Activated T-helper 1 cell treated with anti-CD3 and anti-CD28 coated beads, Interleukin-12 subunit alpha, Interleukin-12 subunit beta, Interleukin-2, Interleukin-4 antibody, amounts not matched to agents 30 ng/mL and 10 ng/mL and 1 ng/mL, durations not matched to agents 14 hours and 24 hours and 36 hours (primary cell): ENCODE data around the gene CDH13. TPM values are rescaled to one million over a fixed set of nuclear protein-coding genes. Genes with fewer than 3 reads are reported as not detected.

Experiments used
- DNase-seq: peaks from one replicate; pipeline ENCODE4 v3.0.0; 2021; ENCODE audit warnings: low spot score
- H3K27ac Mint-ChIP-seq: one replicate; pipeline ENCODE4 v1.8.0; 2021; ENCODE audit warnings: mild to moderate bottlenecking, mixed read lengths
- H3K27me3 Mint-ChIP-seq: one replicate; pipeline ENCODE4 v1.8.0; 2022; ENCODE audit warnings: mild to moderate bottlenecking, moderate library complexity, mixed read lengths; ENCODE audit not compliant: insufficient read depth
- H3K36me3 Mint-ChIP-seq: one replicate; pipeline ENCODE4 v1.8.0; 2021; ENCODE audit warnings: low read depth, mixed read lengths
- H3K4me1 Mint-ChIP-seq: one replicate; pipeline ENCODE4 v1.8.0; 2021; ENCODE audit warnings: low read depth, mixed read lengths
- H3K4me3 Mint-ChIP-seq: one replicate; pipeline ENCODE4 v1.8.0; 2021; ENCODE audit warnings: mild to moderate bottlenecking, moderate library complexity, mixed read lengths
- H3K9me3 Mint-ChIP-seq: one replicate; pipeline ENCODE4 v1.8.0; 2021; ENCODE audit warnings: mixed read lengths
- intact Hi-C: fragments of 100-400 bp; cut with micrococcal nuclease; formaldehyde crosslinking; loops from one replicate; pipeline ENCODE4 v1.15.1; 2024
- total RNA-seq: library from RNA; stranded (reverse); gene quantifications from 2 replicates; pipeline ENCODE4 v1.2.3, GENCODE V29; 2022

CDH13 gene
- total RNA-seq, 1 donor from 2014 or later = not detected

DNA sequence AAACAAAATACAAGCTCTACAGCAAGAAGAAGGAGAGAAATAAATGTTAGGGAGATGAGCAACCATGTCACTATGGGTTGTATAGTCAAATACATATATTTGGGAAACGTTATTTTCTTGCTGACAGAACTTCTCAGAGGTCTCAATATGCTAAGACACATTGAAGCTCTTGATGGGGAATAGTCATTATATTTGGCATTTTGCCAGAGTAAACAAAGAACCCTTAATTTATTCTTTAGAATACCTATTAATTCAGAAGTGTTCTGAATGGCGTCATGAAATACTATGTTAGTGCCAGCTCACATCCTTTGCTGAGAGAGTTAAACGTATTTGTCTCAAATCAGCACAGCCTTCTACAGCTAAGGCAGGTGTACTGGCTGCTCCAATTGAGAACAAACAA, 458.9 kb downstream of the CDH13 start:
- no peak overlapping the region for H3K27ac Mint-ChIP-seq
- H3K4me3 Mint-ChIP-seq = no peak overlapping the region
- intact Hi-C loops = no loop called here

DNA sequence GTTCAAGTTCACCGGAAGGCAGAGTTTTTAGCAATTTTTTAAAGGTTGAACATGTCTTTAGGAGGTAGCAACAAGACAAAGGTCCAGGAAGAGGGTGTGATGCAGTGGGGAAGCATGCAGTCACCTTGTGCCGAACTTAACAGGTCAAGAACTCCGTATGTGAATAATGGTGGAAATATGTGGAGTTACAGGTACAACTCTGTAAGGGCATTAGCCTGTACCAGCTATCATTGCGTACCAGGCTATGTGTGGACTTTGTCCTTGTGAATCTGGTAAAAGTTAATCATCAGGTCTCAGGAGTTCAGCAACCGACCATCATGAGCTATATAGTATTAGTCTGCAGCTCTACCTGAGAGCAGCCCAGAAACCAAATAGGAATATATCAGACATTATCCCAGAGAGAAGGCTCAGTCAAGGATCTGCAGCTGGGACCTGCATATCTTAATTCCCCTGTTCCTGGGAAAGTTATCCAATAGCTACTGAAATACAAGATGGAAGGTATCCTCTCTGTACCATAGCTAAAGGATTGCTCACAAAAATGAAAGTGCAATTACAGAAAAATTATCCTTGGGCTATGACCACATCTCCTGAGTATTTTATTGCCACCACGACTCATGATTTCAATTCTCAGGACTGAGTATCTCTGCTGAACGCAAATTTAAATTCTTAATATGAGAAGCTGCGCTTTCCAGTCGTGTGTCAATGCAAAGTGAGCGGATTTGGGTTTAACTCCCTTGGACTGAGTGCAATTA, 469.3 kb downstream of the CDH13 start:
- intact Hi-C loops = no loop called here
- H3K27me3 Mint-ChIP-seq = no peaks in the 10 kb centered on the region
- no peak overlapping the region for H3K27ac Mint-ChIP-seq
- no peak for DNase-seq
- H3K9me3 Mint-ChIP-seq = peaks cover 18% of the 10 kb centered on the region
- no peaks in the 10 kb centered on the region for H3K36me3 Mint-ChIP-seq
- no peak overlapping the region for H3K4me3 Mint-ChIP-seq
- no peaks in the 10 kb centered on the region for H3K4me1 Mint-ChIP-seq

More for the DNA sequence above, 458.9 kb downstream of the CDH13 start:
- Mint-ChIP-seq H3K4me1 (no peaks in the 10 kb centered on the region), H3K36me3 (no peaks in the 10 kb centered on the region), H3K9me3 (peaks cover 5% of the 10 kb centered on the region), H3K27me3 (no peaks in the 10 kb centered on the region)
- DNase-seq = no peak

DNA sequence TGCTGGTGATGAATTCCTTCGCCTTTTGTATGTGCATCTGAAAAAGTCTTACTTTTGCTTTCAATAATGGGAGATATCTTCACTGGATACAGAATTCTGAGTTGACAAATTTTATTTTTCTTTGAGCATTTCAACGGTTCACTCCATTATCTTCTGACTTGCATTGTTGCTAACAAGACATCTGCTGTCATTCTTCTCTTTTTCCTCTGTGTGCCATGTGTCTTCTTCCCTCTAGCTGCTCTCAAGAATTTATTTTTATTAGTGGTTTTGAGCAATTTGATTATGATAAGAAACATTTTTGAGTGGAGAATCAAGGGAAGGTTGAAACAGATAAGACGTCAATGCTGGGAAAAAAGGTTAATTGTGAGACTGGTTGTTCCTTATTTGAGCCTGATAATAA, 471.8 kb downstream of the CDH13 start:
- H3K4me3 Mint-ChIP-seq = no peak overlapping the region
- intact Hi-C loops = no loop called here
- no peaks in the 10 kb centered on the region for H3K27me3 Mint-ChIP-seq
- H3K36me3 Mint-ChIP-seq = no peaks in the 10 kb centered on the region
- no peak for DNase-seq
- H3K4me1 Mint-ChIP-seq = no peaks in the 10 kb centered on the region
- peaks cover 26% of the 10 kb centered on the region for H3K9me3 Mint-ChIP-seq
- no peak overlapping the region for H3K27ac Mint-ChIP-seq

DNA sequence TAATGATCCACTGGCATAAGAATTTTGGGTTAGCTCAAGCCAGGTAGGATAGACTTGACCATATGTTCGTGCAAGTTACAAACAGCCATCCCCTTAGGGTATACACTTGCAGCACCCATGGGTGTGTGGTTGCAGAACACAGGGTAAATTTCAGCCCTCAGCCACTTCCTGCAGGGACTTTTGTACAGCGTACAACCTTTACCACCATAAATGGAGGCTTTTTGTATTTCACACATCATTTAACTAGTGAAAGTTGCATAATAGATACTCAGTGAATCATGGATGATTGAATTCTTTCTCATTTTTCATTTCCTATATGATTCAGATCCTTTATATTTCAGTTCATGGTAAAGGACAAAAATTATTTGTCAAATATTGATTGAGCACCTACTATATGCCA, 473.9 kb downstream of the CDH13 start:
- DNase-seq = no peak

DNA sequence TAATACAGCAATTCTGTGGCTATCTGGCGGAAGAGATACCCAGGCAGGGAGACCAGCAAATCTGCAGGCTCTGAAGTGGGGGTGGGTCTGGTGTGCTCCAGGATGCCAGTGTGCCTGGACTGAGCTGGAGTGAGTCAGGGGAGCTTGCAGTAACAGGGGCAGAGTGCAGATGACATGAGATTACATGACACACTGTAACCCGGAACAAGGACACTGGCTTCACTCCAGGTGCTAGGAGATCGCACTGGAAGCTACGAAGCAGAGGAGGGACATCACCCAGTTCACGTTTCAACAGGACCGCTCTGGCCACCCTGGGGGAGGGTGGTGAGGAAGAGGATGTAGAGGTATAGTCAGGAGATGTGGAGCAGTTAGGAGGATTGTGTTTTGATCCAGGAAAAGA, 475.6 kb downstream of the CDH13 start:
- no peak for DNase-seq
- Mint-ChIP-seq H3K27me3 (no peaks in the 10 kb centered on the region), H3K36me3 (no peaks in the 10 kb centered on the region), H3K9me3 (peaks cover 26% of the 10 kb centered on the region), H3K4me1 (no peaks in the 10 kb centered on the region), H3K4me3 (no peak overlapping the region), H3K27ac (no peak overlapping the region)
- intact Hi-C loops = no loop called here

More for the DNA sequence above, 473.9 kb downstream of the CDH13 start:
- H3K36me3 Mint-ChIP-seq = no peaks in the 10 kb centered on the region
- no peak overlapping the region for H3K4me3 Mint-ChIP-seq
- no peaks in the 10 kb centered on the region for H3K27me3 Mint-ChIP-seq
- intact Hi-C loops = no loop called here
- H3K27ac Mint-ChIP-seq = no peak overlapping the region
- no peaks in the 10 kb centered on the region for H3K4me1 Mint-ChIP-seq
- H3K9me3 Mint-ChIP-seq = peaks cover 26% of the 10 kb centered on the region

DNA sequence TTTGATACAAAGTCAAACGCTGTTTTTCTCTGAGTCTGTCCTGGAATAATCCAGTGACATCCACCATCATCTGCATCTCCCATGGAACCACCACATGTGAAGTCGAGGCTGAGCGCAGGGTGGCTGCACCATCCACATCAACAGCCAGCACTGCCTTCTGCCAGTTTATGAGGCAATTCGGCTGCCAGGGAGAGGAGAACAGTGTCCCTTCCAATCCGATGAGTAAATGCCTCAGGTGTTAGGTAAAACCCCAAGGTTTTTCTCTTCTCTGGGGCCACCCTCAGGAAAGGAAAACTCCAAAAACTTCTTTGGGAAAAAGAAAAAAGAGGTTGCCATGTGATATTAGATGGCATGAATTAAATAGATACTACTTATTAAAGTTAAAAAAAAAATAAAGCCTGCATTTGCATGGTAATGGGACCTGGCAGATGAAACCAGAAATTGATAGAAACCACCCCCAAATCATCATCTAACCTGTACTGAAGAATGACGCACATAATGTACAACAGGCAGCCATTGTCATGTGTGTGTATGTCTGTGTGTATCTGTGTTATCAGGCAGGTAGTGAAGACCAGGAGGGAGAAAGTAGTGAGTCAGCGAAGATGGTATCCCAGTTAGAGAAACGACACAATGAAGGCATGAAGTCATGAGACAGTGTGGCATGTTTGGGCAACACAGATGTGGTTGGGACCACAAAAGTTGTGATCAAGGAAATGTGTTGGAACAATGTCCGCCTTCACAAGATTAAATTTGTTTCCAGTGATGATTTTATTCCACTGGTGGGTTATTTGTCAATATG, 478.7 kb downstream of the CDH13 start:
- intact Hi-C loops = no loop called here
- Mint-ChIP-seq H3K4me1 (no peaks in the 10 kb centered on the region), H3K36me3 (no peaks in the 10 kb centered on the region), H3K27ac (no peak overlapping the region), H3K4me3 (no peak overlapping the region), H3K9me3 (peaks cover 8% of the 10 kb centered on the region), H3K27me3 (peaks cover 2% of the 10 kb centered on the region)
- DNase-seq = no peak

DNA sequence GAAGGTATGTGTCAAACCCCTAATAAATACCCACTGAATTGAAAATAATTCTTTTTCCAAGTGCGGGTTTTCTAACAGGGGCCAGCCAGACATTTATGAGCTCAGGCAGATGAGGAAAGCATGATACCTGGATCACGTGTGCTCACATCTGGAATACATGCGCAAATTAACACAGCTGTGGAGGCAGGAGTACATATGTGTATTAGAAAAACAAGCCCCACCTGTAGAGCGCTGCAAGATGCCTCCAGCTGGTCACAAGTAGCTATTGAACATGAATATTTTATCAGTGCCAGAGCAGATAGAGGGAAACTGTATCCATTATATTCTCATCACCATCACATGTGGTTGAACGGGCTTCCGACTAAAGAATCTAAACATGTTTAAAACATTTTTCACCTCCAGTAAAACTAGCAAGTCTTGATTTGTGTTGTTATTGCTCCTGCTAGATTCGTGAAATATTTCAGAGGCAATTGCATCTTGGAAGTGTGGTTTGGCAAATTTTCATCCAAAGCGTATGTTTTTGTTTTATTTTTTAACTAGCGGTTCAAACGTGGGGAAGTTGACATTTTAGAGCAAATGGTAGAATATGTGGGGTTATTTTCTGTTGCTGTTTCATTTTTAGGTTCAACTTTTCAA, 482.8 kb downstream of the CDH13 start:
- no peak for DNase-seq
- no peaks in the 10 kb centered on the region for H3K9me3 Mint-ChIP-seq
- H3K4me1 Mint-ChIP-seq = no peaks in the 10 kb centered on the region
- H3K27me3 Mint-ChIP-seq = peaks cover 3% of the 10 kb centered on the region
- intact Hi-C loops = no loop called here
- H3K4me3 Mint-ChIP-seq = no peak overlapping the region
- no peak overlapping the region for H3K27ac Mint-ChIP-seq
- no peaks in the 10 kb centered on the region for H3K36me3 Mint-ChIP-seq

DNA sequence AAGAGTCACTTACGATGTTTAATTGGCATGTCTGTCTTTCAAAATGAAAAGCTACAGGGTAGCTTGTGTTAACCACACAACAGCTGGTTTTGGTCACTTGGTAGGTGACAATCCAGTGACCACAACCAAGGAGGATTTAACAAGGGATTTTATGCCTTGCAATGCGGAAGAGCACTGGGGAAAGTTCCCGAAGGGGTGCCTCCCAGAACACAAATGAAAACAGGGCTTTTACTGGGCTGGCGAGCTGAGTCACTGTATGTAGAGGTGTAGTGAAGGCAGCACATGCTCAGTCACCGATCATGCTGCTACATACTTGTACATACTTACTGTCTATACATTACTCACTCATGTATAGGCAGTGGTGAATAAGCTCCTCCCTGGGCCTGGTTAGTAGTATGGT, 483.5 kb downstream of the CDH13 start:
- Mint-ChIP-seq H3K36me3 (no peaks in the 10 kb centered on the region), H3K9me3 (no peaks in the 10 kb centered on the region), H3K27ac (no peak overlapping the region), H3K4me3 (no peak overlapping the region), H3K4me1 (no peaks in the 10 kb centered on the region), H3K27me3 (peaks cover 3% of the 10 kb centered on the region)
- no peak for DNase-seq
- intact Hi-C loops = no loop called here

DNA sequence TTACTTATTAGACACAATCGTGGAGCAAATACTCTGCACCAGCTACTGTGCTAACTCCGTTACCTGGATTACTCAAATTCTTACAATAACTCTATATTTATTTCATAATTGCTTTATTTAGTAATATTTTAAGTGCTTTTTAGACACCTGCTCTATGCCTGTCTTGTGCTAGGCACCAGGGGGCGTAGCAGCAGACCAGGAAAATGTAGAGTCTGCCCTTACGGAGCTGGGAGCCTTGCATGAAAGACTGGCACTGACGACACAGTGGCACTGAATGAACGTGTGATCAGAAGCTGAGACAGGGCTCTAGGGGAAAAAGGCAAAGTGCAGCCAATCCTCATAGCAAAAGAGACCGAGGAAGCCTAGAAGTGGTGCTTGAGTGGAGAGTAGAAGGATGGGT, 486.5 kb downstream of the CDH13 start:
- H3K4me3 Mint-ChIP-seq = no peak overlapping the region
- no peaks in the 10 kb centered on the region for H3K9me3 Mint-ChIP-seq
- intact Hi-C loops = loop anchor here (1.0 kb wide), 1 partner anchor 102 kb away; no protein-coding TSS in a partner anchor
- H3K36me3 Mint-ChIP-seq = no peaks in the 10 kb centered on the region
- H3K27ac Mint-ChIP-seq = no peak overlapping the region
- H3K4me1 Mint-ChIP-seq = no peaks in the 10 kb centered on the region
- peaks cover 3% of the 10 kb centered on the region for H3K27me3 Mint-ChIP-seq
- no peak for DNase-seq

DNA sequence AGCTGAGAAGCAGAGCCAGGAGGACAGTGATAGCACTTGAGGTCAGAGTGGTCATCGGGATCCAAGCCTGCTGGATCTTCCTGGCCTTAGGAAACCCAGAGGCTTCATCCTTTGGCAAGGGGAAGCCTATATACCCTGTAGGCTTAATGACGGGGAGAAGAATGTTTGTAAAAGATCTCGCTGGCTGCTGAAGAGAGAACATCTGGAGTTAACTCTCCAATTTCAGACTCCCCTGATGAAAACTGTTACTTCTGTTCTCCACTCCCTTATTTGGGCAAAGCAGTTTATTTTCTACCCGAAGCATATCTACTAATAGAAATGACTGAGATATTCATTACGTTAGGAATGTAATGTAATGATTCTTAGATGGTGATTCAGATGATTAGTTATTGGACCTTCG, 487.0 kb downstream of the CDH13 start:
- H3K9me3 Mint-ChIP-seq = no peaks in the 10 kb centered on the region
- H3K36me3 Mint-ChIP-seq = no peaks in the 10 kb centered on the region
- H3K27me3 Mint-ChIP-seq = peaks cover 3% of the 10 kb centered on the region
- intact Hi-C loops = loop anchor here (1.0 kb wide), 1 partner anchor 101 kb away; no protein-coding TSS in a partner anchor
- no peak overlapping the region for H3K27ac Mint-ChIP-seq
- no peaks in the 10 kb centered on the region for H3K4me1 Mint-ChIP-seq
- DNase-seq = no peak
- no peak overlapping the region for H3K4me3 Mint-ChIP-seq

DNA sequence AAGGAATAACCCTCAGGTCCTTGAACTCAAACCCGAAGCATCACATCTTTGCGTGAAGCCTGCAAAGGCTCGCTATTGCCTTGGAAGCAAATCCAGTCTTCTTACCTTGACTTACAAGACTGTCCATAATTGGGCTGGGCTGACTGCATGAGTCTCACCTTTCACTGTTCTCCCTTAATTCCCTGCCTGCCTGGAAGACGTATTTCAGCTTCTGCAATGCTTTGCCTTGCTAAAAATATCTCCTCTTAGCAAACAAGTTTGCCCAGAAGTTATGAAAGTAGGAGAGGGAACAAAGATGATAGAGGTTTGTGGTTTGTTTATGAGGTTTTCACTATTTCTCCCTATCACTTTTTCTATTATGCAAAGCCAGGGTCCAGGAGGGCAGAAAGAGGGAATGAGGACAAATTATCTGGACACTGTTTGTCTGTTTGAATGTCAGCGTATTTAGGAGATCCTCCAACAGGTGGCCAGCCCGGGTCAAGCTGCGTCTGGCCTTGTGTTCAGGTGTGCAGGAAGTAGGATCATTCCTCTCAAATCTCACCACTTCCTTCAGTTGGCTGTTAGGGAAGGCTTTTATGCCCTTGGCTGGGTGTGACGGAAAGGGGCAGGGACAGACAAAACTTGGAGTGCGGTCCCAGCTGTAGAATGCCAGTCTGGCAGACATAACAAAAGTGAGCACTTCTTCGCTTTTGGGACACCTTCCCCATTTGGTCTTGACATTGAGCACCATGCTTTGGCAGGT, 488.9 kb downstream of the CDH13 start:
- intact Hi-C loops = no loop called here
- Mint-ChIP-seq H3K27ac (no peak overlapping the region), H3K9me3 (no peaks in the 10 kb centered on the region), H3K36me3 (no peaks in the 10 kb centered on the region), H3K27me3 (peaks cover 2% of the 10 kb centered on the region), H3K4me3 (no peak overlapping the region), H3K4me1 (no peaks in the 10 kb centered on the region)
- DNase-seq = no peak

DNA sequence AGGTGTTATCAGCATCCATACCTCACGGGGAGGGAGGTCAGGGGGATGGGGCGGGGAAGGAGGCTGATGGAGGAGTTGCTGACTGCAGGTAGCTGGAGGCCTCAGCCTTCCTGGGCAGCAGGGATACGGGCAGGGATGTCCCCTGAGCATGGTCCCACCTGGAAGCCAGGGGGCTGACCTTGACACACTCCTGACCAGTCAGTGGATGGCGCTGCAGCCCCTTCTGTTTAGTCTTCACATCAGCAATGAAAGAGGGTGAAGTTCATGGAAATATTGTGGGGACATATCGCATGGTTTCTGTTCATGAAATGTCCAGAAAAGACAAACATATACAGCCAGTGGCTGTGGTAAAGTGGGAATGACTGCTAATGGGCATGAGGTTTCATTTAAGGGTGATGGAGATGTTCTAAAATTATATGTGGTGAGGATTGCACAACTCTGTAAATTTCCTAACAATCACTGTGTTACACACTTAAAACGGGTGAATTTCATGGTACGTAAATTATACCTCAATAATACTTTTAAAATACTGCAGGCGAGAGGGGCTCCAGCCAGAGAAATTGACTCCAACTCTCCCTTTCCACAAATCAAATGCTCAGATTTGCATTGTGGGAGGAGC, 489.6 kb downstream of the CDH13 start:
- DNase-seq = no peak
- Mint-ChIP-seq H3K27me3 (peaks cover 2% of the 10 kb centered on the region), H3K36me3 (no peaks in the 10 kb centered on the region), H3K27ac (no peak overlapping the region), H3K4me3 (no peak overlapping the region), H3K9me3 (no peaks in the 10 kb centered on the region), H3K4me1 (no peaks in the 10 kb centered on the region)
- intact Hi-C loops = no loop called here
